ENCODE measurements around the gene KCNRG. TPM values are rescaled to one million over a fixed set of nuclear protein-coding genes. Genes with fewer than 3 reads are reported as not detected.
A peak's percentile ranks its signal among the peaks of the same experiment; 100 is the strongest.

The KCNRG gene
- total RNA-seq (2022) (0.20 and 0.58 TPM in 2 replicates), Bru-seq, nascent RNA (percentile 59 among the genes with signal in this experiment), BruChase-seq, experiment 1, labeled RNA remaining after a 2-hour chase (percentile 56 among the genes with signal in this experiment), BruChase-seq, experiment 2, labeled RNA remaining after a 6-hour chase (percentile 36 among the genes with signal in this experiment)
- long read RNA-seq = 0 reads

- no peaks in the 10 kb centered on the region; the same call in none of the 2 replicates for H3K36me3 ChIP-seq (ENCODE audit: control insufficient read depth, insufficient read depth, low read length)
- Mint-ChIP-seq H3K36me3 (ENCODE audit: insufficient read depth, unreplicated experiment) (peaks cover 44% of the 10 kb centered on the region), H3K27me3 (ENCODE audit: insufficient read depth, unreplicated experiment) (no peaks in the 10 kb centered on the region), H3K4me1 (ENCODE audit: low read depth, unreplicated experiment) (no peaks in the 10 kb centered on the region), H3K9me3 (ENCODE audit: unreplicated experiment) (no peaks in the 10 kb centered on the region), H3K27ac (ENCODE audit: unreplicated experiment) (no peak within 1 kb of the TSS), H3K4me3 (ENCODE audit: unreplicated experiment) (no peak within 1 kb of the TSS)
- DNase-seq = no peak
- H3K4me3 ChIP-seq (ENCODE audit: low read depth, low read length) = no peak within 1 kb of the TSS
- no TSS peak for BruUV-seq (replicated peaks)
- TF ChIP-seq CTCF (IDR thresholded peaks at IDR 0.05; ENCODE audit: insufficient read depth in 1 of 2, low read depth in 1 of 2, low read length in 1 of 2, severe bottlenecking in 1 of 2, unreplicated experiment in 1 of 2) = no peak
- intact Hi-C loops (cut with micrococcal nuclease; ENCODE audit: unreplicated experiment) = no loop called here
- H3K4me1 ChIP-seq = no peaks in the 10 kb centered on the region
- ChIA-PET POLR2A (interaction anchor here (0.5 kb wide), 1 partner anchor 79 kb away, joined by 7 read pairs; the partner anchor contains the start of gene SPRYD7), CTCF (interaction anchor here (0.7 kb wide), 1 partner anchor 18 kb away, joined by 4 read pairs; no protein-coding TSS in a partner anchor)
- H3K9me3 ChIP-seq = no peaks in the 10 kb centered on the region
- no peaks in the 10 kb centered on the region for H3K27me3 ChIP-seq (replicated peaks; ENCODE audit: control insufficient read depth, insufficient read depth, low read length)
Observed at GRCh38 chr13:50015258-50015657, at the start of gene KCNRG. KCNRG (plus strand) TSS chr13:50015444; CDS start chr13:50015494, 50 bp downstream.

DNA sequence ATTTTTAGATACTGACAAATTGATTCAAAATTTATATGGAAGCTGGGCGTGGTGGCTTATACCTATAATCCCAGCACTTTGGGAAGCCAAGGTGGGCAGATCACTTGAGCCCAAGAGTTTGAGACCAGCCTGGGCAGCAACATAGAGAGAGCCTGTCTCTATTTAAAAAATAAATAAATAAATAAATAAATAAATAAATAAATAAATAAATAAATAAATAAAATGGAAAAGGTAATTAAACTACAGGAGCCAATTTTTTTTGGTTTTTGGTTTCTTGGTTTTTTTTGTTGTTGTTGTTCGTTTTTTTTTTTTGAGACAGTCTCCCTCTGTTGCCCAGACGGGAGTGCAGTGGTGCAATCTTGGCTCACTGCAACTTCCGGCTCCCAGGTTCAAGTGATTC lies 47.8 kb upstream of the KCNRG start:
- H3K36me3 ChIP-seq (ENCODE audit: control insufficient read depth, insufficient read depth, low read length) = no peaks in the 10 kb centered on the region
- no TSS peak for BruUV-seq (replicated peaks)
- DNase-seq = no peak
- H3K9me3 ChIP-seq = peaks cover 15% of the 10 kb centered on the region; the same call in 1 of the 2 replicates
- intact Hi-C loops (cut with micrococcal nuclease; ENCODE audit: unreplicated experiment) = no loop called here
- H3K27me3 ChIP-seq (replicated peaks; ENCODE audit: control insufficient read depth, insufficient read depth, low read length) = no peaks in the 10 kb centered on the region
- no peak overlapping the region for H3K4me3 ChIP-seq (ENCODE audit: low read depth, low read length)
- H3K27me3 Mint-ChIP-seq (ENCODE audit: insufficient read depth, unreplicated experiment) = no peaks in the 10 kb centered on the region
- peaks cover 2% of the 10 kb centered on the region; the same call in 1 of the 2 replicates for H3K4me1 ChIP-seq
- POLR2A ChIA-PET = no interaction called here
- CTCF ChIA-PET = no interaction called here
- peaks cover under 1% of the 10 kb centered on the region for H3K4me1 Mint-ChIP-seq (ENCODE audit: low read depth, unreplicated experiment)
- peaks cover 39% of the 10 kb centered on the region for H3K9me3 Mint-ChIP-seq (ENCODE audit: unreplicated experiment)
- TF ChIP-seq CTCF (IDR thresholded peaks at IDR 0.05; ENCODE audit: insufficient read depth in 1 of 2, low read depth in 1 of 2, low read length in 1 of 2, severe bottlenecking in 1 of 2, unreplicated experiment in 1 of 2) = no peak
- no peaks in the 10 kb centered on the region for H3K36me3 Mint-ChIP-seq (ENCODE audit: insufficient read depth, unreplicated experiment)
- H3K27ac Mint-ChIP-seq (ENCODE audit: unreplicated experiment) = no peak overlapping the region
- no peak overlapping the region for H3K4me3 Mint-ChIP-seq (ENCODE audit: unreplicated experiment)

GRCh38 chr13:49972709-49973108 lies 42.5 kb upstream of the KCNRG start:
- intact Hi-C loops (cut with micrococcal nuclease; ENCODE audit: unreplicated experiment) = no loop called here
- BruUV-seq (replicated peaks) = no TSS peak
- POLR2A ChIA-PET = interaction anchor here (0.8 to 1.1 kb wide), 2 partner anchors 25 to 36 kb away, joined by 3 read pairs; partner anchors contain the start of gene SPRYD7

More at GRCh38 chr13:49972709-49973108, 42.5 kb upstream of the KCNRG start:
- H3K36me3 ChIP-seq (ENCODE audit: control insufficient read depth, insufficient read depth, low read length) = no peaks in the 10 kb centered on the region
- no peak for TF ChIP-seq CTCF (IDR thresholded peaks at IDR 0.05; ENCODE audit: insufficient read depth in 1 of 2, low read depth in 1 of 2, low read length in 1 of 2, severe bottlenecking in 1 of 2, unreplicated experiment in 1 of 2)
- H3K4me1 Mint-ChIP-seq (ENCODE audit: low read depth, unreplicated experiment) = peaks cover 11% of the 10 kb centered on the region
- H3K4me3 Mint-ChIP-seq (ENCODE audit: unreplicated experiment) = no peak overlapping the region
- H3K9me3 Mint-ChIP-seq (ENCODE audit: unreplicated experiment) = no peaks in the 10 kb centered on the region
- no peak overlapping the region for H3K4me3 ChIP-seq (ENCODE audit: low read depth, low read length)
- H3K4me1 ChIP-seq = peaks cover 10% of the 10 kb centered on the region; the same call in 1 of the 2 replicates
- DNase-seq = no peak
- no peaks in the 10 kb centered on the region for H3K27me3 ChIP-seq (replicated peaks; ENCODE audit: control insufficient read depth, insufficient read depth, low read length)
- CTCF ChIA-PET = interaction anchor here (0.9 to 1.2 kb wide), 2 partner anchors 25 to 36 kb away, joined by 3 to 5 read pairs; partner anchors contain the start of gene SPRYD7
- no peak overlapping the region for H3K27ac Mint-ChIP-seq (ENCODE audit: unreplicated experiment)
- no peaks in the 10 kb centered on the region for H3K9me3 ChIP-seq
- no peaks in the 10 kb centered on the region for H3K27me3 Mint-ChIP-seq (ENCODE audit: insufficient read depth, unreplicated experiment)
- H3K36me3 Mint-ChIP-seq (ENCODE audit: insufficient read depth, unreplicated experiment) = no peaks in the 10 kb centered on the region

Measured in Caco-2 (cell line).